Activated gamma-delta T cell treated with Interleukin-2 at 50 U/mL for 16 hours (primary cell): ENCODE measurements around the gene PHF21A.
A peak's percentile ranks its signal among the peaks of the same experiment; 100 is the strongest.

Experiments used
- DNase-seq: peaks from one replicate; pipeline ENCODE4 v3.0.0-alpha.2; 2020

PHF21A gene

DNA sequence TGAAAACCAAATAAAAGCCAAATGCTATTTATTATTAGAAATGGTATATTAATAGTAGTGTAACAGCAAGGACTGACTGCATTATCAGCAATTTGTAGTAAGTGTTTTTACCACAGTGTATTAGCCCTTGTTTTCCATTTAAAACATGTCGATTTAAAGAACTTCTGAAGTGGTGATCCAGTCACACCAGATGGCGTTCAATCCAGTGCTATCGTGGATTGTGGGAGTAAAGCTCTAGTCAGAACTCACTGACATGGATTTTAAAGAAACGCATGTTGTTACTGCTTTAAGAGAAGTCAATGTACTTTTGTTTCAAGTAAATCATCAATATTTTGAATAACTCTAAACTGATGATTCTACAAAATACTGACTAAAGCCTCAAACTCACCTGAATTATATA lies 147.7 kb downstream of the PHF21A start:
- DNase-seq: no peak

GRCh38 chr11:45968901-45969300 lies 152.4 kb downstream of the PHF21A start:
- no peak for DNase-seq

DNA sequence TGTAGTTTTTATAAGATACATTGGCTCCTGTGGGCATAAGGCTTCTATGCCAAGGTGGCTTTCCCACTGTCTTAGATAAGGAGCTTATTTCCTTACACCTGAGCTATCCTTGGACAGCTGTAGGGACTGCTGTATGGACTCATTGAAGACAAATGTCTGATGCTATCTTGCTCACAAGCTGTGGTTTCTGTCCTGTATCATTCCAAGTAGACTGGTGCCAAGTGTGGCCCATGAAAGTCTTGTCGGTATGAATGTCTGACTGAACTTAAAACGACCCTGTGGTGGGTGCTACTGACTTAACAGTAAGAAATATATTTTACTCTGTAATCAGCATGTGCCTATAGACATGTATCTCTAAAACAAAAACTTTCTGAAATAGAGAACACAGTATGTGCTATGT lies 153.7 kb downstream of the PHF21A start:
- no peak for DNase-seq

GRCh38 chr11:45964911-45965389 lies 156.3 kb downstream of the PHF21A start:
- peak; percentile 50 for DNase-seq

DNA sequence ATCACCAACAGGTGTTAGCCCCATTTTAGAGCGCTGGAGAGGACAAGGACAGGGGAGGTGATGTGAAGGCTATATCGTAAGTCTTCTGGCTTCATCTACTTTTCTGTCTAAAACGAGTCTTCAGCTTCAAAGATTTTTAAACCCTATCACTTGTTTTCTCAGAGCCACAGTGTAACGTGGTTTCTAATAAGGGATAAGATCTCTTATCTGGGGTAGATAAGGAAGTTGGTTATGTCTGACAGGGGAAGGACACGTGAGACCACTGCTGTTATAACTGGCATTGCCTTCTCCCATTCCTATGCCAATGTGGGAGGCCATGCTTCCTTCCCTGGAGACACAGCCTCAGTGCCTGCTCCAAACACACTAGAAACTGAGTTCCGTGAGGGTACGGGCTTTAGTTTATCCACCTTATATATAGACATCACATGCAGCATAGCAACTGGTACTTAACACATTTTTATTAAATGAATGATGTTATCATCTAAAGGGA lies 159.5 kb downstream of the PHF21A start:
- no peak for DNase-seq

GRCh38 chr11:45960387-45961095 lies 160.7 kb downstream of the PHF21A start:
- no peak for DNase-seq

DNA sequence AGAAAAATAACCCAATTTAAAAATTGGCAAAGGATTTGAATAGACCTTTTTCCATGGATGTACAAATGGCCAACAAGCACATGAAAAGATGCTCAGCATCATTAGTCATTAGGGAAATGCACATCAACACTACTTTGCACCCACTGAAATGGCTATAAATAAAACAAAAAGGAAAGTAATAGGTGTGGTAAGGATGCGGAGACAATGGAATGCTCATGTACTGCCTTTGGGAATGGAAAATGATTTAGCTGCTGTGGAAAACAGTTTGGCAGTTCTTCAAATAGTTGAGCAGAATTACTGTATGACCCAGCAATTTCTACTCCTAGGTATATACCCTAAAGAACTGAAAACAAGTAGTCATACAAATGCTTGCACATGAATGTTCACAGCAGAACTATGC lies 161.4 kb downstream of the PHF21A start:
- DNase-seq: no peak

DNA sequence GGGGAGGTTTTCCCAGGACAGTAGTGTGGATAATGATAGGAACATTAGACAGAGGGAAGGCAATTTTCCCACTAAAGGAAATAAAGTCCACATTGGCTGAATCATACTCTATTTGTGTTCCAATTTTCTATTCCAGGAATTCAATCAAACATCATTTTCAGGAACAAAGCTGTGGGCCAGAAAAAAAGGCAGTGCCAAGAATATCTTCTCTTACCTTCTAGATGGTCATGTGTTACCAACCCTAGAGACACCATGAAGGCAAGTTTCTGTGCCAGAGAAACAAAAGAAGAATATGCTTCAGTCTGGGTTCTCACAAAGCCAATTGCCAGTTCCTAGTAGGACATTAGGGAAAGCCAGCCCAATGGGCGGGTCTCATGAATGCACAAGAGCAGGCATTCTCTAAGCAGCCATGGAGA lies 171.3 kb downstream of the PHF21A start:
- DNase-seq: no peak

DNA sequence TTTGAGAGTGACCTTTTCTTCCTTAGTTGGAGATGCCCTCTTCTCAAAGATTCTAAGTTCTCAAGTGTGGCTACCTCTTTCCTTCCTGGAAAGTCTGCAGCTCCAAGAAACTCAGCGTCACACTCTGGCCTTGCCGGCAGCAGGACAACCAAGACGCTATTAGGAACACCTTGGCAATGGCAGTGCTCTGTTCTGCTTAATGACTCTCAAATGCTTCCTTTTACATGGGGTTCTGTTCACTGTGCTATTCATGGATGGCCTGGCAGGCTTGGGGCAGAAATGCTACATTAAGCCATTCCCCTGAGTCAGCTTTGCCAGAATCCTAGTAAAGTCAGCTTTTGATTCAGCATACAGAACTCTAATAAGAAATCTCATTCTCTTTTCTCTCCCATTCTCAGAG lies 172.9 kb downstream of the PHF21A start:
- DNase-seq: no peak

DNA sequence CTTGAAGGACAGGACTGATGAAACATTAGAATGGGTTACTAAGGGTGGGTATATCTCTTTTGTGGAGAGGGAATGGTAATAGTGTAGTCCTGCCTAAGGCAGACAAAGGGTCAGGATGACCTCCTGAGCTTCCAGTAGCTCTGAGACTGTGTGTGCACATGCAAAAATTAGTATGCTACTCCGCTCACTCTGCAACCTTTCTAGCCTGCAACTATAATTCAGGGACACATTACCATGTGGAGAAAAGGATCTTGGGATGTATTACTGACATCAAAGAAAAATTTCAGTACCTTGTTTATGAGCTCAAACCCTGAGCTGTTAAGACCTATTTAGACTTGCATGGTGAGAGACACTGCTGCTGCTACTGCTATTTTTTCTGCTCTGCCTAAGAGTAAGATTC lies 173.4 kb downstream of the PHF21A start:
- no peak for DNase-seq

- DNase-seq: no peak
Observed at GRCh38 chr11:45945397-45945999, 175.8 kb downstream of the PHF21A start.

GRCh38 chr11:45942381-45942780 lies 178.9 kb downstream of the PHF21A start:
- no peak for DNase-seq

DNA sequence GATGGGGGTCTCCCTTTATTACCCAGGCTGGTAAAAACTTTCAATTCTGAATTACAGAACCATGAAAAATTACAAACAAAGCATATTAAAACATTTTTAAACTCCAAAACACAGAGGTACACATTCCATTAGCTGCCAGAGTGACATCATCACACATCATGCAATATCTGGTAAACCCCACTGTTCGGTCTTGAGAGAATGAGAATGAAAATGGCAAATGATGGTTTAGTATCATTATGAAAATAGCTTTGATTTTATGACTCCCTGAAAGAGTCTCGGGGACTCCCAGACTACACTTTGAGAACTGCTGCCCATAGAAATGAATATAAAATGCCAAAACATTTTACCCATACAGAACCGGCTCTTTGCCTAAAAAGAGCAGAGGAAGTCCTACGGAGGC lies 180.0 kb downstream of the PHF21A start:
- no peak for DNase-seq

DNA sequence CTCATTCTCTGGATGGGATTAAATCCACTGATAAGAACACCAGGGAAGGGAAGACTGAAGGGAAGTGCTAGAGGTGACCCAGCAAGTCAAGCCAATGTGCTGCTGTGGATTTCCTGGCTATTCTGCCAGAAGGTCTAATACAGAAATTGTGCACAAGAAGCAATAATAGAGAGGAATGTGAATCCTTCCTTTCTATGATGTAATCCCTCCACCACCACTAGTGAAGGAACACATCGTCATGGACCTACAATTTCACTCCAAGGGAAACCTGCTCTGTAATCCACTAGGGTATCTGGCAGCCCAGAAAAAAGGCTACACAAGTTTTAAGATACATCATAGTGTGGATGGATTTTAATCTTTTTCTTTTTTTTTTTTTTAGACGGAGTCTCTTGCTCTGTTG lies 181.4 kb downstream of the PHF21A start:
- DNase-seq: no peak

- no peak for DNase-seq
Observed at GRCh38 chr11:45937916-45938315, 183.3 kb downstream of the PHF21A start.

DNA sequence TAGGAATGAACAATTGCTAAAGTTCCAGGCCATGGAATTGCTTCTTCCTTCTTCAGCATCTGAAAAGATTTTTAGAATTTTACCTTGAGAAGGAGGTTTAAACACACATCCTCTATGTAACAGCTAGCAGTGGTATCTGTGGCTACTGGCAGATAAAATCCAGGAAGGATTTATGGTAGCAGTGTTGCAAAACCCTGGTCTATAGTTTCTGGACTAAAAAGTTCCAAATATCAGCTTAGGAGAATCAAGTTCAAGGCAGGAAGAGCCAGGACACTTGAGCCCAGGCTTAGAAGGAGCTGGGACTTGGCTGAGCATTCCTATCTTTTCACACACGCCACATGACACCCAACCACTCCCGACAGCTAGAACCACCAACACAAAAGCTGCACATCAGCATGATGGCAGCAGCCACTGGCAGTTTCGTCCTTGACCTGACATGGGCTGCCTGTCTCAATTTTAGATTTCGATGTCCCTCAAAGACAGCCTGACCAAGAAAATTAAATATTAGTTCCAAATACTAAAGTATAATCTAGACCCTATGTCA lies 184.7 kb downstream of the PHF21A start:
- no peak for DNase-seq

DNA sequence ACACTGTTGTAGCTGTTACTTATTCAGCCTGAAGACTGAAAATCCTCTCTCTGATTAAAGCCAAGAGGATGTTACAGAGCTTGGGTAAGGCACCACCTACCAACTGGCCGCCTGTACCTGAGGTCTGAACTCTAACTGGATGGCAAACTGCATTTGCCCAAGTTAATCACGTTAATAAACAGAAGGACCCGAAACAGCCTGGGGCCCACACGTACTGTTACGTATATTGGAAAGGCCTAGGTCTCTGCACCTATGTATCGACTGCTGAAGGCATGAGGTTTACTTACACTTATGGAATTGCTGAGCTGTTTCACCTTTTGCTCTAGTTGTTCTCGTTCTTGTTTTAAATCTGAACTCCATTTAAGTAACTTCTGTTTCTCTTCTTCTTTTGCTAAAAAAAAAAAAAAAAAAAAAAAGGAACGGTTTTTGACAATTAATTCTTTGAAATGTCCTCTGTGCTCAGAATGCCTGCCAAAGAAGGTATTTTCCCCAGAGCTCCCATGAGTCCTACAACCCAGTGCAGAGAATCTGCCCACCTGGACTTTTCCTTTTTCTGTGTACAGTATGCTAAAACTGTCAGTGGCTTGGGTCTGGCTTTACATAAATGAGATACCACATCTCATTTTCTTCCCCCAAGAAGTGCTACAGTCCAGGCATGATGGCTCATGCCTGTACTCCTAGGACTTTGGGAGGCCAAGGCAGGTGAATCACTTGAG lies 185.7 kb downstream of the PHF21A start:
- no peak for DNase-seq

DNA sequence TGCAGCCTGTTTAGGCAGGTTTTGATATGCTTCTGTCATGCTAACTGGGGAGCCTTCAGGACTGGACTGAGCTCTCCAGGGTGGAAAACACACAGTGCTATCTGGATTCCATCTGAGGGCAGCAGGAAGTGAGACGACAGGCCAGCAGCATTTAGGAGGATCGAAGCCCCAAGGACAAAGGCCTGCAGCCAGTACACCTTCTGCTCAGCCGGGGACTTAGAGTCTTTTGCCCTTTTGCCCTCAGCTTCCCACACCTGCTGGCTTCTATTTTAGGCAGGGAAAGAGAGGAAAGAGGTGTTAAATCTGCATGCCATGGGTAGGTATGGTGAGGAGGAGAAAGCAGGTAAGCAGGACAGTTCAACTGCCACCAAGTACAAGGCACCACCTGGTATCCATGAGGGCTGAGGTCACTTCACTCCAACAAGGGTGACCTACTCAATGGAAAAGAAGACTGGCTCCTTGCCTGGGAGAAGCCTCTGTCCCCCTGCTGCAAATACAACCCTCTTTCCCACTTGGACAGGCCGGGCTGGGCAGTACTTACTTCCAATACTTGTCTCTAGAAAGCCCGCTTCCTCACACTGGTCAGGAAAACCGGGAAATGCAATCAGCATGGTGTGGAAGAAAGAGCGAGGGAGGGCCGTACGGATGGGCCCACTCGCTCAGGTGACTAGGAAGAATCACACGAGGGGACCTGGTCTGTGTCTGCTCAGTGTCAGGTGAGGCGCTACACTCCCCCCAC lies 186.5 kb downstream of the PHF21A start:
- no peak for DNase-seq

- DNase-seq: no peak
Observed at GRCh38 chr11:45933846-45934579, 187.2 kb downstream of the PHF21A start.

GRCh38 chr11:45933131-45933831 lies 188.0 kb downstream of the PHF21A start:
- no peak for DNase-seq

GRCh38 chr11:45932217-45932616 lies 189.0 kb downstream of the PHF21A start:
- no peak for DNase-seq

DNA sequence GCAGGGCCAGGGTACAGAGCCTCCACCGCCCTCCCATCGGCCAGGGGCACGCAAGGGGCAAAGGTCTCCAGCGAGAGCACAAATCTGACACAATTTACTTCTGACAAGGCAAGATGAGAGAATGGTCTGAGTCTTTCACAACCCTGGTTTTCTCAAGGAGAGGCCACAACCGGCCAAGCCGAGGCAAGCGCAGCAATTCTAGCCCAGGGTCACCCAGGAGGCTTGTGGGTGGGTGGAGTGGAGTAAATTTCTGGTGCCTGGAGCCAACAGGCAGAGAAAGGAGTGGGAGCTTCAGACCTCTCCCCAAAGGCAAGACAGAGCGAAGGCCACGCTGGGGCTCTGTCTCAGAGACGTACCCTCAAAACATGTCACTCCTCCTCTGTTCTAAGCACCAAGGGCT lies 189.5 kb downstream of the PHF21A start:
- DNase-seq: no peak
